Testis (tissue), 3 donors: ENCODE data around the gene CSNK1E. TPM values are rescaled to one million over a fixed set of nuclear protein-coding genes. Genes with fewer than 3 reads are reported as not detected.

ENCODE experiments used
- DNase-seq: peaks from one replicate; pipeline ENCODE4 v3.0.0-alpha.2; 2019
- H3K27ac ChIP-seq, 2 donors: fragments of 200-600 bp; sonication (generic); one replicate each; pipeline ENCODE4 v1.5.1; 2019
- H3K27me3 ChIP-seq: fragments of 200-600 bp; sonication (generic); one replicate; pipeline ENCODE4 v1.5.1; 2019
- H3K36me3 ChIP-seq: fragments of 200-600 bp; sonication (generic); one replicate; pipeline ENCODE4 v1.5.1; 2017; ENCODE audit warnings: low read depth; ENCODE audit errors: missing control alignments
- H3K4me1 ChIP-seq: fragments of 200-600 bp; sonication (generic); one replicate; pipeline ENCODE4 v1.5.1; 2019
- H3K4me3 ChIP-seq, 2 donors: fragments of 200-600 bp; sonication (generic); one replicate each; pipeline ENCODE4 v1.5.1; 2017 to 2019
- H3K9me3 ChIP-seq: fragments of 200-600 bp; sonication (generic); one replicate; pipeline ENCODE4 v1.5.1; 2017
- CTCF ChIP-seq, 3 experiments: fragments of 450-650 bp in 2 of 3; fragments of 200-600 bp in 1 of 3; sonication (generic) in 1 of 3; IDR thresholded peaks; one replicate each; pipeline ENCODE4 v1.5.1; 2016 to 2019; ENCODE audit warnings: antibody characterized with exemption in 3 of 3, mild to moderate bottlenecking in 2 of 3, moderate library complexity in 1 of 3
- POLR2A ChIP-seq: fragments of 450-650 bp; IDR thresholded peaks from one replicate; pipeline ENCODE4 v1.6.1; 2017; ENCODE audit warnings: antibody characterized with exemption, mild to moderate bottlenecking, moderate library complexity
- WGBS, 2 donors: methylation state at CpG; one replicate each; pipeline ENCODE4 v1.1.5; 2018; 5-methylcytosine and 5-hydroxymethylcytosine counted together
- intact Hi-C: fragments of 100-400 bp; cut with DNase I; formaldehyde crosslinking; loops from one replicate; pipeline ENCODE4 v1.15.1; 2023; ENCODE audit warnings: low total_unique reads
- polyA plus RNA-seq: library from polyadenylated mRNA; stranded (reverse); fragments of 350-450 nt; fragmentation: Illumina TruSeq; extraction: RNeasy Lipid Tissue Mini Kit (QIAGEN cat#74804); gene quantifications from one replicate; pipeline ENCODE4 v1.2.3, GENCODE V29; 2014; ENCODE audit warnings: low read depth, low replicate concordance; ENCODE audit not compliant: insufficient read depth
- total RNA-seq, 2 donors: library from RNA; depleted of rRNA; stranded (reverse); fragments of >200 nt; gene quantifications; one replicate each; pipeline ENCODE4 v1.2.3, GENCODE V29; 2016

Gene CSNK1E
- total and polyA plus RNA-seq, 3 donors from 2014 or later = 69.2 to 134 (median 133) TPM

GRCh38 chr22:38318792-38319773 lies 1.9 kb upstream of the CSNK1E start:
- no peaks in the 10 kb centered on the region for H3K9me3 ChIP-seq
- no peak overlapping the region for H3K4me3 ChIP-seq
- H3K27ac ChIP-seq = peak overlapping the region; percentile 91 to 98
- 80 to 81% methylated on average over 14 of the region's 14 CpGs for WGBS, 2 donors
- H3K36me3 ChIP-seq = no peaks in the 10 kb centered on the region
- DNase-seq = no peak
- peaks cover 40% of the 10 kb centered on the region for H3K4me1 ChIP-seq
- TF ChIP-seq POLR2A (no peak), CTCF (IDR thresholded peaks at IDR 0.05) (no peak)
- H3K27me3 ChIP-seq = no peaks in the 10 kb centered on the region
- intact Hi-C loops = no loop called here

DNA sequence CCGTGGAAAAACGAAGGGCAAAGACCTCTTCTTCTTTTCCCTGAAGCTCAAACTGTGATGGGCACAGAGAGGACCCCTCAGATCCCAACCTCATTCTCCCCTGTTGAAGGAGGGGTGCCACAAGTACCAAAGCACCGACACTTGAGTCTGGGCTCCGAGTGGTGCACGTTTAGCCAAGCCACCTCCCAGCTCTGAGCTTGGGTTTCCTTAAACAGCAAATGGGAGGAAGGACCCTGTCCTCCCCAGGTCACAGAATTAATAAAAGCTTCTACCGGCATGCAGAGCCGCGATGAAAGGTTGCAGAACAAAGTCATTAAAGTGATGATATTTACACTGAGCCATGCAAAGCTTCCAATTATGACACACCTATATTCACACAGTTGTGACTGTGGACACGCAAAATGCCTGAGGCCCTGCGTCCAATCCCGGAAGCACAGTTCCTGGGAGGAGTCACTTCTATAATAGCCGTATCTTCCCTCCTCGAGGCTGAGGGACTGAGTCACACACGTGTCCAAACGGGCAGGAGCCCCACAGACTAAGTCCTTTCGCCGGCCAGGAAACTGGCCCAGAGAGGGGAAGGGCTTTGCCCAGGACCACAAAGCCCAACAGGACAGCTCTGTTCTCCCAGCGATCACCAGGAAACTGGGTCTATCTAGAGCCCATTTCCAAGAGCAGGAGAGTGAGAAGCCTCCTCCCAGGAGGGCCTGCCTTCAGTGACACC lies 922 bp upstream of the CSNK1E start:
- peaks cover 49% of the 10 kb centered on the region for H3K4me1 ChIP-seq
- H3K27ac ChIP-seq = peak overlapping the region; percentile 91 to 98
- 10 to 12% methylated on average over 11 to 18 of the region's 18 CpGs for WGBS, 2 donors
- H3K4me3 ChIP-seq = peak overlapping the region; percentile 56 to 57
- DNase-seq = peak; percentile 66
- intact Hi-C loops = no loop called here
- no peaks in the 10 kb centered on the region for H3K36me3 ChIP-seq
- H3K9me3 ChIP-seq = no peaks in the 10 kb centered on the region
- no peaks in the 10 kb centered on the region for H3K27me3 ChIP-seq
- TF ChIP-seq POLR2A (no peak), CTCF (IDR thresholded peaks at IDR 0.05) (no peak)

GRCh38 chr22:38316364-38317121 lies 690 bp downstream of the CSNK1E start:
- H3K36me3 ChIP-seq = no peaks in the 10 kb centered on the region
- peak overlapping the region; percentile 96 to 98 for H3K27ac ChIP-seq
- peak; percentile 79 for DNase-seq
- intact Hi-C loops = no loop called here
- TF ChIP-seq POLR2A = no peak
- TF ChIP-seq CTCF (IDR thresholded peaks at IDR 0.05) = no peak
- no peaks in the 10 kb centered on the region for H3K27me3 ChIP-seq
- peak overlapping the region; percentile 82 to 83 for H3K4me3 ChIP-seq
- 0% methylated on average over 30 to 35 of the region's 52 CpGs for WGBS, 2 donors
- peaks cover 56% of the 10 kb centered on the region for H3K4me1 ChIP-seq
- H3K9me3 ChIP-seq = no peaks in the 10 kb centered on the region

DNA sequence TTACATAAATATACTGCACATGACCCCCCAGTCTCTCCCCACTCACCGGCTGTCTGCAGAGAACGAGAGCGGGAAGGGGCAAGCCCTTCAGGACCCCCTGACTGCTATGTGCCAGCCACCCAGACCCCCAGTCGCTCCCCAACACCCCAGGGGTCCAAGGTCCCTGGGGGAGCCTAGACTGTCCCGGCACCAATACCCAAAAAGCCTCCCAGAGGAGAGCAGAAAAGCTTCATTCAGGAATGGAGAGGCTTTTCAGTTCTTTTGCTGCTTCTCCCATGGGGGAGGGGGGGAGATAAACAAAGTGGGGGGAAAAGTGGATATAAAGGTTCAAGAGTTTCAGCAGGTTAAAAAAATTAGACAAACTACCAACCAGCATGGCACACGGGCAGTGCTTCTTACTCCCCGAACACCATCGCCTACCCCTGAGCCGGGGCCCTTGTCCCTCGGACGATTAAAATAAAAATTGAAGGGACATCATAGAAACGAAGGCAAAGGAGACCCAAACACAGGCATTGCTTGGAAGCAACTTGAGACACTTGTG lies 1.3 kb downstream of the CSNK1E start:
- no peak for DNase-seq
- 2 to 4% methylated on average over 12 of the region's 12 CpGs for WGBS, 2 donors
- H3K36me3 ChIP-seq = no peaks in the 10 kb centered on the region
- intact Hi-C loops = no loop called here
- peaks cover 60% of the 10 kb centered on the region for H3K4me1 ChIP-seq
- H3K9me3 ChIP-seq = no peaks in the 10 kb centered on the region
- H3K4me3 ChIP-seq = peak overlapping the region; percentile 82 to 83
- TF ChIP-seq CTCF (IDR thresholded peaks at IDR 0.05) (no peak), POLR2A (no peak)
- H3K27me3 ChIP-seq = no peaks in the 10 kb centered on the region
- H3K27ac ChIP-seq = peak overlapping the region; percentile 96 to 98
